H4 (cell line): ENCODE measurements around the gene MAP3K7. TPM values are rescaled to one million over a fixed set of nuclear protein-coding genes. Genes with fewer than 3 reads are reported as not detected.

ENCODE experiments used
- DNase-seq: peaks from one replicate; pipeline ENCODE4 v3.0.0-alpha.2; 2015; ENCODE audit warnings: low spot score
- total RNA-seq: library from RNA; depleted of rRNA; stranded (reverse); fragments of >200 nt; shearing (Covaris generic); gene quantifications from 2 replicates; pipeline ENCODE4 v1.2.3, GENCODE V29; 2014

Gene MAP3K7
- total RNA-seq, 1 experiment from 2014 or later = 18.3 TPM

DNA sequence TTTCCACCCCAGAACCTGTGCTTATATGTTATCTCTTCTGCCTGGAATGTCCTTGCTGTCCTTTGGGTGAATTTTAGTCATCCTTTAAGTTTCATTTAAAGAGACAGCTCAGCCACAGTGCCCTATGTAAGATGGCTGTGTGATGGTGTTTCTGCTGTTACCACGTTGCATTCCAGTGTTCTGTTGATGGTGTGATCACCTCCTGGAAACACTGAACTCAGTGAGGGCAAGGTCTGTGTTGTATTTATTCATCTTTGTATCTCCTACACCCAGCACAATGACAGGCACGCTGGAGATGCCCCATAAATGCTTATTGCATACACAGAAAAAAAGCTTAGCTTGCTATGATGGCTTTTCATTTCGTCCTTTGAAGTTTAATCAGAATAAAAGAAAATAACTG is 102.5 kb downstream of the MAP3K7 start:
- no peak for DNase-seq

DNA sequence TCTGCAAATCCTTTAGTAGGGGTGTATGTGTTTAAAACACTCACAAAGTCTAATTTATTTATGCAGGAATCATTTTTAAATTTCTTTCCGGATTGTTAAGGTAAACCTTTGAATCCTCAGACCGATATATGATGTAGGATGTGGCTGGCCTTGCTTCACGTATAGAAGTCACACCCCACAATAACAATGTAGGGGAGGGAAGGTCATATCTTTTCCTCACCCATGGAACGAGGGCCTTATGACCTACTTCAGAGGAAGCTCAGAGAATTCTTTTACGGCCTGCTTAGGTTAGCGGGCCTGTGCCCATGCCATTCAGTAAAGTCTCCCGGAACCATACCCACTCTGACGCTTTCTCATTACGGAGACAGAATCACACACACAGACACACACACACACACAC is 102.9 kb downstream of the MAP3K7 start:
- DNase-seq = no peak

DNA sequence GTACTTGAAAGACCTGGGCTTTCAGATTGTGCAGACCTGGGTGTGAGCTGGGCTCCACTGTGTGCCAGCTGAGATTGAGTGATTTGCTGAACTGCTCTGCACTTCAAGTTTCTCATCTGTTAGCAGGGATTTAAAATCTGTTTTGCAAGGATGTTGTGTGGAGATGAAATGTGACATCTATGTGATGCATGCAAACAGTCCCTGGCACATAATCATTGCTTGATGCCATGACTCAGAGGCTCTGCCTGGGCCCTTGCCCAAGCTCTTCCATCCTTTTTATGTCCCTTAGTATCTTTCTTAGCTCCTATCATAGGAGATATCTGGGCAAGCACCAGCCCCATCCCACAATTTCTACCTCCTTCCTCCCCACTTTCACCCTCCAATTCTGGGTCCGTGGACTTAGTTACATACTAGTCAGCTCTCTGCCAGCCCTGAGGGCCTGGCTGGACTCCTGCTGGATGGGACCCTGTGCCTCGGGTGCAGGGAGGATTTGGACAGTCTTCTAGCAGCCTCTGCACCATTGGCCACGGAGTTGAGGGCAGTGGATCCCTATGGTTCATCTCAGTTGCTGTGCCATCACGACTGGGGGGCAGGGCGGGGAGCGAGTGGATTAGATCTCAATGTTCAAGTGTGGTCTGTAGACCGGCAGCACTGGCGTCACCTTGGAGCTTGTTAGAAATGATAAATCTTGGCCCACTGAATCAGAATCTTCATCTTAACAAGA is 103.6 kb downstream of the MAP3K7 start:
- DNase-seq = no peak

DNA sequence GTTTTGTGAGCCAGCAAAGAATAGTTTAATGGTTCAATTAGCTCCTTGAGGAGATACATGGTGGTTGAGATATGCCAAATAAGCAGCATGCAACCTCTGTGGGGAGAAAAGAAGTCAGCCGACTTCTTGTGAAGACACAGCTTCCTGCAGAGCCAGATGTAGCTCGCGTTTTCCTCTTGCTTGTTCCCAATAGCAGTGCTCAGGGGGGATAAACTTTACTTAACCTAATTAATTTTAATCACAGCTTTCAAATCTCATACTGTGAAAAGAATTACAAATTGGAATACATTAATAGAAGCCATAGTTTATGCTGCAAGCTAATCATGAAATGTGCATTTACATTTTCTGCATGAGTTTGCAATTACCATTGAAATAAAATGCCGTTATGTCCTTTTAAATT is 106.2 kb downstream of the MAP3K7 start:
- DNase-seq = no peak

DNA sequence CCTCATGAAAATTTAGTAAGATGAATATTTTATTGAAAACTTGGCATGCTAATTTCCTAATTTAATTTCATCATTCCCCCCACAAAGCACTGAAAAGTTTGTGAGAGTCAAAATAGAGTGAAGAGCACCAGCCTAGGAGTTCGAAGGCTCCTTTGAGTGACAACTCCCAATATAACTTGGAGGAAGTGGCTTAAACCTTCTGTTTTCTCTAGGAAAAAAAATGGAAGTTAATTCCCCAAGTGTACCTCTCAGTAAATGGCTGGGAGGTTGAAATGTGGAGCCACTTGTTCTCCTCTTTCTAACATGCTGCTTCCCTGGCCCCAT is 107.3 kb downstream of the MAP3K7 start:
- DNase-seq = no peak

DNA sequence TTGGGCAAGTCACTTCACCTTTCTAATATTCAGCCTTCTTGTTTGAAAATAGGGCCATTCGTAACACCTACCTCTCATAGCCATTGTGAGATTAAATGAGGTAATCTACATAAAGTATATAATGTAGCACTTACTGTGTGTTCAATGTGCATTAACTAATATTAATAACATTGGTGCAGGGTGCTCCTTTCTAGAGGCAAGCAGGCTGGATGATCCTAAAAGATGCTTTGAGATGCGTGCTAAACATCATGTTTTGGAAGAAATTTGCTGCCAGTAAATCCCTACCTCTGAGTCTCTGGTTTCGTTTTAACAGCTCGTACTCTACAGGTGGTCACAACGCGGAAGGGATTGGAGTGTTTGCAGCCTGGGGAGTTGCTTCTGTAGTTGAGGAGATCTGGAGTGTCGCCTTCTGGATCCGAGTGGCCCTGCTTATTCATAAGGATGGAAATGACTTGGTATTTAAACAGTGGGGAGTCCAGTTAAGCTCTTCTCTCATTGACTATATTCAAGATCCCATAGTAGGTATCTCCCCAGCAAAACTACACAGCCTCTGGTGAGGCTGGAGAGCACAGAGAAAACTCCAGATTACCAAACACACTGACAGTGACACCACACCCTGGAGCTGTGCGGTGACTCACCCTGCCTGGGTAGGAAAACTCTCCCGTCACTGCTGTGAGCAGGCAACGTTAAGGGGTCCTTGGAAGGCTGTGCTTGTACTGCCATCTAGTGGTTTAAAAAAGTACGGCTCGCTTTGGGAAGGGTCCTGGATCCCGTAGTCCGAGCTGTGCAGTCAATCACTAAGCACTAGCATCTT is 107.9 kb downstream of the MAP3K7 start:
- DNase-seq = peak; percentile 90

DNA sequence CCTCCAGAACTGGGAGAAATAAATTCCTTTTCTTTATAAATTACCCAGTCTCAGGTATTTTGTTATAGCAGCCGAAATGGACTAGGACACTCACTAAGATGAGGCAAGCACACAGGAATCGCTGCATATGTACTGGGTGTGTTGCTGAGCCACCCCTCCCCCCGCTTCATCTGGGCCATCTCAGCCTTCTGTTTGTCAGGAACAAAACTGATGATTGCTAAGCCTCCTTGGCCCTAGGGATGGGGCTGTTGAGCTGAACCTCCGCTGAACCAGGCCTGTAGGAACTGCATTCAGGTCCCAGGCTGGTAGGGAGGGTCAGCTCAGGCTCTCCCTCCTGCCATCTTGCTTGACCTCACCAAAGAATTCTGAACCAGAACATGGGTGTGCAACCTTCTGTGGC is 108.6 kb downstream of the MAP3K7 start:
- DNase-seq = no peak

DNA sequence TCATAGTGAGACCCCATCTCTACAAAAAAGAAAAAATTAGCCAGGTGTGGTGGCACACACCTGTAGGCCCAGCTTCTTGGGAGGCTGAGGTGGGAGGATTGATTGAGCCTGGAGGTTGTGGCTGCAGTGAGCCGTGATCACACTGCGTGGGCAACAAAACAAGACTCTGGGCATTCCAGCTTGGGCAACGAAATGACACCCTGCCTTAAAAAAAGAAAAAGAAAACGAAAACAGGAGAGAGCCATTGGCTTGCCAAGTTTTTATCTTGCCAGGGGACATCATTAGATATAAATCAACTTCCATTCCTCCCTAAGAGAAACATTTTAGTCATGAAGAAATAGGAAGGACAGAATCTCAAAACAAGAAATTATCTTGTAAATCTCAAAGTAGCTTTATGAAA is 109.5 kb downstream of the MAP3K7 start:
- DNase-seq = no peak

DNA sequence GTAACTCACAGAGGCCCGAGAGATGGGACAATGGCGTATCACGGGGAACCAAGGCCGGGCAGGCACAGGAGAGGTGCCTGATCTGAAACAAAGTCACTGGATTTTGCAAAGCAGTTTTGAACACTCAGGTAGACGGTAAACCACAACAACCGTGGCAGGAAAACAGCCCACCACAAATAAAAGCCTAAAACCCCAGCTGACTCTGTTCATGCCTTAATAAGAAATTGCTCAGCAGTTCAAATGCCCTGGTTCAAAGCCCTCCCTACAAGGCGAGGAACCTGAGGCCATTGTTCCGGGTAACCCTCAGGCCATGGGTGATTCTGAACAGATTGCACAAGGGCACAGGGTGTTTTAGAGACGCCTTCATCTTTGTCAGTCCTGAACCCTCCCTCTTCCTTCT is 114.2 kb downstream of the MAP3K7 start:
- no peak for DNase-seq

DNA sequence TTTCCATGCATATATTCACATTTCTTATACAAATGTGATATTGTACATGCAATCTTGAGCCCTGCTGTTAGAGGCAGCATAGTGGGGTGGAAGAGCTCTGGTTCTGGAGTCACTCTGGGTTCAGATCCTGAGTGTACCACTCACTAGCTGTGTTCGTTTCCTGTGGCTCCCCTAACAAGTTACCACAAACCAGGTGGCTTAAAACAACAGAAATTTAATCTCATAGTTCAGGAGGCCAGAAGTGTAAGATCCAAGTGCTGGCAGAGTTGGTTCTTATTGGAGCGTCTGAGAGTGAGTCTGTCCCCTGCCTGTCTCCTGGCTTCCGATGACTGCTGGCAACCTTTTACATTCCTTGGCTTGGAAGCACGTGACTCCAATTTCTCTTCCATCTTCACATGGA is 115.6 kb downstream of the MAP3K7 start:
- no peak for DNase-seq

DNA sequence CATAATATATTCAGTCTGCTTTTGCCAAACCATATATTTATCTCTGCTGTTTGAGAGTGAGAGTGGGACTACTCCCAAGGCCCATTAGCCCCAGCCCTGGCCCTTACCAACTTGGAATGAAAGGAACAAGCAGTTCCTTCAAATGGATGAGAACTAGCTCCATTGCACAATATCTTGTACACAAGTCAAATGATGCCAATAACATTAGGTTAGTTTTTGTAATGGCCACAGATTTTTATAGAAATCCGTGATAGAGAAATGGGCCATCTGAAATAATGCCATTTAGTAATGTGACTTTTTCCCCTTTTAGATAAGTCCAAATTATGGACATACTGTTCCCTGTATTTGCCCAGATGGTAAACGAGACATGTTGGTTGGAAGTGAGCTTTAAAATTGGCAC is 117.0 kb downstream of the MAP3K7 start:
- no peak for DNase-seq

DNA sequence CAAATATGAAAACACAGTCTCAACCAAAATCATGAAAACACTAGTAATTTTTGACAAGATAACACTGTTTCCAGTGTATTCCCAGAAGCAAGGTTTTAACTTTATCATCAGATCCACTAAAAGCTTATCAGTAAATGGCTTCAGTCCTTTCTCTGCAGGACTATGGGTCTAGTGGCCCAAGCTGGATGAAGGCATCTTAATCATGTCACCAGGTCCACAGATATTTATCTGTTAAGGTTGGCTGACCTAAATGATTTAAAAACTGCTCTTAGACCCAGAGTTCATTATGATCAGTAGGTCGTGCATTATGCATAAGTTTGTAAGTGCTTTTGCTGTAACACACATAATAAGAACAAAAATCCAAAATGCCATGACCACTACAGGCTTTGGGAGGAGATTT is 118.0 kb downstream of the MAP3K7 start:
- no peak for DNase-seq

DNA sequence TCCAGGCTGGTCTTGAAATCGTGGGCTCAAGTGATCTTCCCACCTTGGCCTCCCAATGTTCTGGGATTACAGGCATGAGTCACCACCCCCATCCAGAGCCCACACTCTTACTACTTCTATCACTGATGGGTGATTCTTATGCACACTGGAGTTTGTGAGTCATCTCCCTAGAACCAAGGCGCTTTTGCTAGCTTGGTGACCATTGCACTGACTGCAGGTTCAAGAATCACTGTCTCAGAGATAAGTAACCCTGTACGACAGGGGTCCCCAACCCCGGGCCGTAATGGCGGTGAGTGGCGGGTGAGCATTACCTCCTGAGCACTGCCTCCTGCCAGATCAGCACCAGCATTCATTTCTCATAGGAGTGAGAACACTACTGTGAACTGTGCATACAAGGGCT is 118.8 kb downstream of the MAP3K7 start:
- DNase-seq = peak; percentile 7

DNA sequence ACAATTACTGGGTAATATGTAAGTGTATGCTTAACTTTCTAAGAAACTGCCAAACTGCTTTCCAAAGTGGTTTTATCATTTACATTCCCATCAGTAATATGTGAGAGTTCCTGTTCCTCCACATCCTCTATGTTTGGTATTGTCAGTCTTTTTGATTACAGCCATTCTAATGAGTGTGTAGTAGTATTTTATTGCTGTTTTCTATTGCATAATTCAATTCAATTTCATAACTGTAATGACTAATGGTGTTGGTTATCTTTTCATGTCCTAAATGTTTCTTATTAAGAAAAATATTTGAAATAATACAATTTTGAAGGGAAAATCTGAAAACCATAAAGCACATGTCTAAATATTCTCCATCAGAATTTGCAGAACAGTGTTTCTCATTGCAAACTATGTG is 119.3 kb downstream of the MAP3K7 start:
- no peak for DNase-seq

DNA sequence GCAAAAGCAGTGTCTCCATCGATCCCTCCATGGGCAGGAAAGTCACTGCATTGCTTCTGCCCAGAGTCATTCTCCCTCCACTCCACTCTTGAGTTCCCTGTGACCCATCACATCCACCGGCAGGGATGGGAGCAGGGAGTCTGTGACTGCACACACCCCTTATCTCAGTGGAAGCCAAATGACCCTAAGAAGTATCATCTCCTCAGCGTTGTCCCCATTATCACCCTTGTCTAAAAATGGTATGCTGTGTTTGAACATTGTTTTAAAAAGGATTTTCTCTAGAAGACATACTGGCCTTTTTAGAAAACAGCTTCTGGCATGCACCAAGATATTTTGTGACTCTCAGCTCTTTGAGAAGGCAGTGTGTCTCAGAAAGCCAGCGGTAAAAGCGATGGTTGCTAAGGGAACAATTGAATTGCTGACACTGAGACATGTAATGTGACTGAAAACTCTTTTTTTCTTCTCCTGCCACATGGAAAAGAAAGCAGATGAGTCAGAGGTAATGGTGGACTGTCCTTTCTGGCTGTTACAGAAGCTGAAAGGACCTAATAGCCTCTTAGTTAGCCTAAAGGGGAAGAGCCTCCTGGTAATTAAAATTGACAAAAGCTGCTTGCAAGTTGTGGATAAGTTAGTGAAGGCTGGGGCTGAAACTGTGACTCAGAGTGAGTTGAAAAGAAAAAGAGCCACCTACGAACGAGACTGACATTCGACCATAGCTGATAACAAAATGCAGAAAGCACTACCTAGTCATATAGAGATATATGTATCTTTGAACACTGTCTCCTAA is 120.5 kb downstream of the MAP3K7 start:
- no peak for DNase-seq

DNA sequence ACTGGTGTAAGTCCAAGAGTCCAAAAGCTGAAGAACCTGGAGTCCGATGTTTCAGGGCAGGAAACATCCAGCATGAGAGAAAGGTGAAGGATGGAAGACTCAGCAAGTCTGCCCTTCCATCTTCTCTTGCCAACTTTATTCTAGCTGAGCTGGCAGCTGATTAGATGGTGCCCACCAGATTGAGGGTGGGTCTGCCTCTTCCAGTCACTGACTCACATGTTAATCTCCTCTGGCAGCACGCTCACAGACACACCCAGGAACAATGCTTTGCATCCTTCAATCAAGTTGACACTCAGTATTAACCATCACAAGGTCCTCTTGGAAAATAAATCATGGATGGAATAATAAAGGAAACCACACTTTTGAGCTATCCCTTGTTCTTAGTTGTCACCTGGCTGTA is 121.2 kb downstream of the MAP3K7 start:
- no peak for DNase-seq

DNA sequence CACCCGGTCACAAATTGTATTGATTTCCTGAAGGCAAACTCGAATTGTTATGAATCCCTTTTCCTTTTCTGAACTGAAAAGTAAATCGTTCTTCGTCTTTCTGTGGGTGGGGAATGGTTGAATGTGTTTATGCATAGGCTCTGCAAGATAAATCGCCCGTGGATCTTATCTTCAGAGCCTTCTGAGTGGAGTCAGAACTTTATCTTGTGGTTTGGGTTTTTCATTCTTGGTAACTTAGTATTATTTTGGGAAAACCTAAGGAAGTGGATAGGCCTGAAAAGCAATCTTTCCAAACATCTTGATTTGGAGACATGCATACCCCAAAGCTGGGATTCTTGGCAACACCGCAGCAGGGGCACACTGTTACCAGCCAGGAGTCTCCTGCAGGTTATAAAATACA is 122.4 kb downstream of the MAP3K7 start:
- DNase-seq = no peak

DNA sequence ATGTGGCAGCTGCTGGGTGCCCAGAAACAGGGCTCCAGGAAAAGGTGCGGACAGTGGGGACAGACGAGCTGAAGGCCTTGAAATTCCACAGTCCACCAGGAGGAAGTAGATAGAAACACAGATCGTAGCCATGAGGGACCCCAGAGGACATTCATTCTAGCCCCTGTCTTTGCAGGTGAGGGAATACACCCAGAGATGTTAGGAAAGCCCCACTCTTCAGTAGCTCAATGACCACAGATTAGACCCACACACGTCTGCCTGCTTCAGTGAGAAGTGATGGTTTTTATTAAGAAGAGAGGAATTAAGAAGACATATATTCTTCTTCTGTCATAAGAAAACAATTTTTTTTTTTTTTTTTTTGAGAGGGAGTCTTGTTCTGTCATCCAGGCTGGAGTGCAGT is 123.0 kb downstream of the MAP3K7 start:
- DNase-seq = no peak
